Chondrocyte (in vitro differentiated cells): ENCODE data around the gene TTC38. TPM values are rescaled to one million over a fixed set of nuclear protein-coding genes. Genes with fewer than 3 reads are reported as not detected.
A peak's percentile ranks its signal among the peaks of the same experiment; 100 is the strongest.

ENCODE experiments used
- DNase-seq: peaks from one replicate; pipeline ENCODE4 v3.0.0; 2021; ENCODE audit warnings: mixed read lengths, low spot score
- H3K27ac Mint-ChIP-seq: one replicate; pipeline ENCODE4 v1.8.0; 2021; ENCODE audit warnings: mild to moderate bottlenecking, moderate library complexity, mixed read lengths; ENCODE audit not compliant: unreplicated experiment
- H3K27me3 Mint-ChIP-seq: 2 replicates; pipeline ENCODE4 v1.8.0; 2021; ENCODE audit warnings: low read depth, mixed read lengths
- H3K36me3 Mint-ChIP-seq: 2 replicates; pipeline ENCODE4 v1.8.0; 2021; ENCODE audit warnings: low read depth, mixed read lengths
- H3K4me1 Mint-ChIP-seq: 2 replicates; pipeline ENCODE4 v1.8.0; 2021; ENCODE audit warnings: low read depth, mild to moderate bottlenecking, mixed read lengths
- H3K4me3 Mint-ChIP-seq: one replicate; pipeline ENCODE4 v1.8.0; 2021; ENCODE audit warnings: mild to moderate bottlenecking, moderate library complexity, mixed read lengths; ENCODE audit not compliant: unreplicated experiment
- H3K9me3 Mint-ChIP-seq: 2 replicates; pipeline ENCODE4 v1.8.0; 2021; ENCODE audit warnings: low read depth, mixed read lengths
- total RNA-seq: library from RNA; stranded (reverse); gene quantifications from 3 replicates; pipeline ENCODE4 v1.2.1, GENCODE V29; 2021
- TF ChIP-seq, protein P1 (sequence below): fragments of 200-600 bp; sonication (generic); IDR thresholded peaks from 2 replicates; pipeline ENCODE4 v1.5.0; 2021; ENCODE audit warnings: antibody characterized with exemption, mild to moderate bottlenecking, moderate library complexity

TTC38 gene
- total RNA-seq, 1 donor from 2014 or later = 13.8 TPM

DNA sequence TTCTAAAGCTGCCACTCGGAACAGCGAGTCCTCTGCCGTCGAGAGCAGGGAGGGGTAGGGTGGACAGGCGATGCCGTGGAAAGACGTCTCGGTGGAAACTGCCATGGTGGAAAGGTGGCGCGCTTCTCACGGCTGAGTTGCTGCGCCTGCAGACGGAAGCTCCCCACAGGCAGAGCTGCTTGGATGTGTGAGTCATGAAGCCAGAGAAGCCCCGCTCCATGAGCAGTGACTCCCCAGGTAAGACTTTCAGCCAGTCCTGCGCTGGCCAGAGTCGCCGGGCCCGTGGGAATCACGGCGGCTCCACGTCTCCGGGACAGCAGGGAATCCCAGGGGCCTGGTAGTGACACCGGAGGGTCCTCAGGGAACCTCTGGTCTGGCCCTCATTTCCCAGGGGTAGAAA is 63.7 kb downstream of the TTC38 start:
- no peak for DNase-seq
- Mint-ChIP-seq H3K4me1 (peaks cover 6% of the 10 kb centered on the region), H3K27ac (no peak overlapping the region), H3K27me3 (no peaks in the 10 kb centered on the region), H3K36me3 (no peaks in the 10 kb centered on the region), H3K9me3 (no peaks in the 10 kb centered on the region), H3K4me3 (no peak overlapping the region)
- TF ChIP-seq, protein P1, sequence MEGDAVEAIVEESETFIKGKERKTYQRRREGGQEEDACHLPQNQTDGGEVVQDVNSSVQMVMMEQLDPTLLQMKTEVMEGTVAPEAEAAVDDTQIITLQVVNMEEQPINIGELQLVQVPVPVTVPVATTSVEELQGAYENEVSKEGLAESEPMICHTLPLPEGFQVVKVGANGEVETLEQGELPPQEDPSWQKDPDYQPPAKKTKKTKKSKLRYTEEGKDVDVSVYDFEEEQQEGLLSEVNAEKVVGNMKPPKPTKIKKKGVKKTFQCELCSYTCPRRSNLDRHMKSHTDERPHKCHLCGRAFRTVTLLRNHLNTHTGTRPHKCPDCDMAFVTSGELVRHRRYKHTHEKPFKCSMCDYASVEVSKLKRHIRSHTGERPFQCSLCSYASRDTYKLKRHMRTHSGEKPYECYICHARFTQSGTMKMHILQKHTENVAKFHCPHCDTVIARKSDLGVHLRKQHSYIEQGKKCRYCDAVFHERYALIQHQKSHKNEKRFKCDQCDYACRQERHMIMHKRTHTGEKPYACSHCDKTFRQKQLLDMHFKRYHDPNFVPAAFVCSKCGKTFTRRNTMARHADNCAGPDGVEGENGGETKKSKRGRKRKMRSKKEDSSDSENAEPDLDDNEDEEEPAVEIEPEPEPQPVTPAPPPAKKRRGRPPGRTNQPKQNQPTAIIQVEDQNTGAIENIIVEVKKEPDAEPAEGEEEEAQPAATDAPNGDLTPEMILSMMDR = no peak

DNA sequence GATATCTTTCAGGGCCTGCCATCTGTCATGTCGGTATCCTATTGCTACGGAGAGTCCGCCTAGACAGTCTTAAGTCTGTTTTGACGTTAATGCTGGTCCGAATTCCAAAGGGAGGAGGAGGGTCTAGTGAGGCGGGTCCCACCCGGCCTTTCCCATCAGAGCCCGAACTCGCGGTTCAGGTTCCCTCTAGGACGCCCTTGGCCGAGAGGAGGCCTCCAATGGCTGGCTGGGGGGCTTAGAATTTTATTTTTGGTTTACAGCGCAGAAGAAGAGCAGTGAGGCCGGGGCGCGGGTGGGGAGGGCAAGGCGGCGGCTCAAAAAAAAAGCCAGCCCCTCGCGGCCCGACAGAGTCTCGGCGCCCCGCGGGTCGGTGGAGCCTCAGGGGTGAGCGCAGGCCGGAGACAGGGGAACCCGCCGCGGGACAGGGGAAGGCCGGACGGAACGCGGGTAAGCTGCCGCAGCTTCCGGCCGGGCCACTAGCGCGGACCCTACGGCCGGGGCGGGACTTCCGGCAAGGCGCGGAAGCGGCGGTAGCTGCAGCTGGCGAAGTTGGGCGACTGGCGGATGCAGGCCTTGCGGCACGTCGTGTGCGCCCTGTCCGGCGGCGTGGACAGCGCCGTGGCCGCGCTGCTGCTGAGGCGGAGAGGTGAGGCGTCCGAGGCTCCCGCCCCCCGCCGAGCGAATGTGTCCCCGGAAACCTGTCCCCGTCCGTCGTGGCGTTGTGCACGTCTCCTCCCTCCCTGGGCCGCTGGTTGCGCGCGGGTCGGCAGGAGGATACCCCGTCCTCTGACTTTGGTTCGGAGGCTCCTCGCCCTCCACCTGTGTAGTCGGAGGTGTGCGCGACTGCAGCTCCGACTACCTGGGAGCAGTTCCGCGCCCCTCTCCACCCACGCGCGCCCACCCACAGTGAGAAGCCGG is 67.7 kb downstream of the TTC38 start, which contains the start of gene TRMU:
Gene TRMU, plus strand, starts transcription at position 514 of the 918 bp plus-strand sequence. Its CDS starts 51 bp downstream, at position 565.
- Mint-ChIP-seq H3K4me1 (peaks cover 12% of the 10 kb centered on the region), H3K36me3 (peaks cover 18% of the 10 kb centered on the region)
- TF ChIP-seq, protein P1 = no peak

GRCh38 chr22:46336119-46337078 is 68.6 kb downstream of the TTC38 start:
- Mint-ChIP-seq H3K4me3 (peak overlapping the region; percentile 93), H3K9me3 (no peaks in the 10 kb centered on the region), H3K27ac (peak overlapping the region; percentile 86), H3K36me3 (peaks cover 18% of the 10 kb centered on the region), H3K27me3 (no peaks in the 10 kb centered on the region), H3K4me1 (peaks cover 12% of the 10 kb centered on the region)
- no peak for DNase-seq
- TF ChIP-seq, protein P1 = no peak

More for the DNA sequence above, 67.7 kb downstream of the TTC38 start, which contains the start of gene TRMU:
- Mint-ChIP-seq H3K9me3 (no peaks in the 10 kb centered on the region), H3K27ac (peak within 1 kb of the TSS; percentile 96), H3K27me3 (no peaks in the 10 kb centered on the region), H3K4me3 (peak within 1 kb of the TSS; percentile 93)
- DNase-seq = no peak

DNA sequence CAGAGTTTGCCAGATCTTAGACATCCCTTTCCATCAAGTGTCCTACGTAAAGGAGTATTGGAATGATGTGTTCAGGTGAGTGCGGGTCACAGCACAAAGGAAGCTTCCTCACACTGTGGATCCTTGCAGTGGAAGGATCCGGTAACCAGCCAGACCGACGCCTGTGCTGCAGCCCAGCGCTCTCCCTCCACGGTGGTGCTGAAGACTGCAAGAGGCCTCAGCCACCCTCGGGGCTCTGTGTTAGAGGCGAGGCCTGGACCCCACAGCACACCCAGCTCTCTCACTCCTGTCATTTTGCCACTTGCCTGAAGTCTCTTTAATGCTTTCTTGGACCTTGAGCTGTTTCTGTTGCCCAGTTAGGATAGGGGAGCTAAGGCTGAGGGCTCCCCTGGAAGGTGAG is 70.1 kb downstream of the TTC38 start:
- Mint-ChIP-seq H3K36me3 (peaks cover 20% of the 10 kb centered on the region), H3K4me3 (no peak overlapping the region), H3K27me3 (no peaks in the 10 kb centered on the region), H3K27ac (no peak overlapping the region), H3K9me3 (no peaks in the 10 kb centered on the region), H3K4me1 (peaks cover 12% of the 10 kb centered on the region)
- no peak for DNase-seq
- TF ChIP-seq, protein P1 = no peak

- Mint-ChIP-seq H3K4me3 (no peak overlapping the region), H3K27me3 (no peaks in the 10 kb centered on the region), H3K36me3 (peaks cover 22% of the 10 kb centered on the region), H3K27ac (no peak overlapping the region), H3K9me3 (no peaks in the 10 kb centered on the region), H3K4me1 (peaks cover 12% of the 10 kb centered on the region)
- DNase-seq = peak; percentile 36
- TF ChIP-seq, protein P1 = no peak
These were observed 70.8 kb downstream of the TTC38 start for GRCh38 chr22:46338636-46339035.
